Mononuclear cell (primary cell): Measurements from ENCODE around the gene RAP2A. TPM values are rescaled to one million over a fixed set of nuclear protein-coding genes. Genes with fewer than 3 reads are reported as not detected.

Experiments used
- H3K27me3 ChIP-seq: 2 replicates; pipeline ENCODE4 v1.6.0; 2011; ENCODE audit warnings: low read length, control low read depth; ENCODE audit not compliant: insufficient read depth
- H3K4me1 ChIP-seq: 2 replicates; pipeline ENCODE4 v1.5.1; 2011; ENCODE audit warnings: mild to moderate bottlenecking, low read length, control low read depth; ENCODE audit not compliant: insufficient read depth
- H3K4me3 ChIP-seq: 2 replicates; pipeline ENCODE4 v1.5.1; 2011; ENCODE audit warnings: mild to moderate bottlenecking, low read length, moderate library complexity
- H3K9me3 ChIP-seq: 2 replicates; pipeline ENCODE4 v1.5.1; 2011; ENCODE audit warnings: low read depth, mild to moderate bottlenecking, control low read depth, low read length
- total RNA-seq: library from RNA; depleted of rRNA; stranded (reverse); fragments of >200 nt; gene quantifications from one replicate; pipeline ENCODE4 v1.2.3, GENCODE V29; 2012

The RAP2A gene
- total RNA-seq, 1 donor: 10.0 TPM

GRCh38 chr13:97403893-97404750, 29.8 kb upstream of the RAP2A start:
- Histone ChIP-seq H3K9me3 (no peaks in the 10 kb centered on the region), H3K27me3 (no peaks in the 10 kb centered on the region), H3K4me3 (no peak overlapping the region), H3K4me1 (no peaks in the 10 kb centered on the region)

- H3K9me3 ChIP-seq: no peaks in the 10 kb centered on the region
- peaks cover 5% of the 10 kb centered on the region for H3K27me3 ChIP-seq
- H3K4me1 ChIP-seq: no peaks in the 10 kb centered on the region
- no peak overlapping the region for H3K4me3 ChIP-seq
Measured at GRCh38 chr13:97407540-97407939, 26.4 kb upstream of the RAP2A start.

- Histone ChIP-seq H3K4me3 (no peak overlapping the region), H3K27me3 (peaks cover 5% of the 10 kb centered on the region), H3K9me3 (no peaks in the 10 kb centered on the region), H3K4me1 (no peaks in the 10 kb centered on the region)
Measured at GRCh38 chr13:97408938-97409337, 25.0 kb upstream of the RAP2A start.

- Histone ChIP-seq H3K4me3 (no peak overlapping the region), H3K27me3 (peaks cover 5% of the 10 kb centered on the region), H3K4me1 (no peaks in the 10 kb centered on the region), H3K9me3 (no peaks in the 10 kb centered on the region)
Measured at GRCh38 chr13:97411984-97412383, 22.0 kb upstream of the RAP2A start.

- Histone ChIP-seq H3K27me3 (peaks cover 5% of the 10 kb centered on the region), H3K9me3 (no peaks in the 10 kb centered on the region), H3K4me1 (no peaks in the 10 kb centered on the region), H3K4me3 (no peak overlapping the region)
Measured at GRCh38 chr13:97413694-97414093, 20.3 kb upstream of the RAP2A start.

GRCh38 chr13:97414392-97414791, 19.6 kb upstream of the RAP2A start:
- Histone ChIP-seq H3K4me1 (no peaks in the 10 kb centered on the region), H3K27me3 (peaks cover 5% of the 10 kb centered on the region), H3K9me3 (no peaks in the 10 kb centered on the region), H3K4me3 (no peak overlapping the region)

- Histone ChIP-seq H3K27me3 (no peaks in the 10 kb centered on the region), H3K4me3 (no peak overlapping the region), H3K9me3 (no peaks in the 10 kb centered on the region), H3K4me1 (no peaks in the 10 kb centered on the region)
Measured at GRCh38 chr13:97417698-97418097, 16.3 kb upstream of the RAP2A start.

- H3K4me1 ChIP-seq: no peaks in the 10 kb centered on the region
- H3K9me3 ChIP-seq: no peaks in the 10 kb centered on the region
- H3K4me3 ChIP-seq: no peak overlapping the region
- H3K27me3 ChIP-seq: peaks cover 4% of the 10 kb centered on the region
Measured at GRCh38 chr13:97422118-97423054, 11.6 kb upstream of the RAP2A start.

GRCh38 chr13:97423300-97424045, 10.5 kb upstream of the RAP2A start:
- no peaks in the 10 kb centered on the region for H3K4me1 ChIP-seq
- H3K4me3 ChIP-seq: no peak overlapping the region
- H3K9me3 ChIP-seq: no peaks in the 10 kb centered on the region
- H3K27me3 ChIP-seq: peaks cover 4% of the 10 kb centered on the region

GRCh38 chr13:97425590-97425989, 8.4 kb upstream of the RAP2A start:
- Histone ChIP-seq H3K27me3 (peaks cover 4% of the 10 kb centered on the region), H3K4me1 (no peaks in the 10 kb centered on the region), H3K9me3 (no peaks in the 10 kb centered on the region), H3K4me3 (no peak overlapping the region)

- H3K9me3 ChIP-seq: no peaks in the 10 kb centered on the region
- H3K4me1 ChIP-seq: no peaks in the 10 kb centered on the region
- H3K27me3 ChIP-seq: peaks cover 4% of the 10 kb centered on the region
- H3K4me3 ChIP-seq: no peak overlapping the region
Measured at GRCh38 chr13:97426695-97427094, 7.3 kb upstream of the RAP2A start.

- peaks cover 4% of the 10 kb centered on the region for H3K27me3 ChIP-seq
- H3K4me1 ChIP-seq: peaks cover 5% of the 10 kb centered on the region
- no peaks in the 10 kb centered on the region for H3K9me3 ChIP-seq
- H3K4me3 ChIP-seq: no peak overlapping the region
Measured at GRCh38 chr13:97429681-97430081, 4.3 kb upstream of the RAP2A start.

- Histone ChIP-seq H3K4me3 (no peak overlapping the region), H3K27me3 (peaks cover 4% of the 10 kb centered on the region), H3K4me1 (peaks cover 10% of the 10 kb centered on the region), H3K9me3 (no peaks in the 10 kb centered on the region)
Measured at GRCh38 chr13:97430296-97430695, 3.7 kb upstream of the RAP2A start.

GRCh38 chr13:97431171-97431764, 2.7 kb upstream of the RAP2A start:
- no peaks in the 10 kb centered on the region for H3K27me3 ChIP-seq
- no peak overlapping the region for H3K4me3 ChIP-seq
- H3K9me3 ChIP-seq: no peaks in the 10 kb centered on the region
- peaks cover 16% of the 10 kb centered on the region for H3K4me1 ChIP-seq
